WTC11 (cell line): Measurements from ENCODE around the gene RTL5. TPM values are rescaled to one million over a fixed set of nuclear protein-coding genes. Genes with fewer than 3 reads are reported as not detected.

Experiments used
- ATAC-seq: fragments of 200-7000 bp; cut with Tn5 transposase; 2 replicates; pipeline ENCODE4 v1.10.0; 2021; ENCODE audit warnings: mild to moderate bottlenecking, moderate library complexity
- CTCF ChIA-PET: fragments of 300-600 bp; sonication (Branson Sonifier 250); formaldehyde crosslinking; loops from one replicate; lab custom pipeline; 2021; ENCODE audit warnings: antibody characterized with exemption; lab: Charles Lee
- POLR2A ChIA-PET: fragments of 350-600 bp; sonication (Branson Sonifier 250); formaldehyde crosslinking; loops from one replicate; lab custom pipeline; 2021; ENCODE audit warnings: antibody characterized with exemption; lab: Charles Lee
- DNase-seq: peaks from one replicate; pipeline ENCODE4 v3.0.0; 2021; ENCODE audit warnings: low spot score
- H3K27ac Mint-ChIP-seq: 2 replicates; pipeline ENCODE4 v1.8.0; 2021; ENCODE audit warnings: mixed read lengths
- H3K27me3 Mint-ChIP-seq: 2 replicates; pipeline ENCODE4 v1.8.0; 2021; ENCODE audit warnings: low read depth, mild to moderate bottlenecking, moderate library complexity, mixed read lengths
- H3K36me3 Mint-ChIP-seq: 2 replicates; pipeline ENCODE4 v1.8.0; 2021; ENCODE audit warnings: mixed read lengths
- H3K4me1 Mint-ChIP-seq: 2 replicates; pipeline ENCODE4 v1.8.0; 2022; ENCODE audit warnings: mixed read lengths
- H3K4me3 Mint-ChIP-seq: 2 replicates; pipeline ENCODE4 v1.8.0; 2021; ENCODE audit warnings: mild to moderate bottlenecking, moderate library complexity, mixed read lengths
- H3K9me3 Mint-ChIP-seq: 2 replicates; pipeline ENCODE4 v1.8.0; 2021; ENCODE audit warnings: mixed read lengths
- ELF4 ChIP-seq: sonication (generic); formaldehyde crosslinking; IDR thresholded peaks from 2 replicates; pipeline ENCODE4 v1.8.1; 2022; ENCODE audit warnings: low read depth, mild to moderate bottlenecking, moderate library complexity, missing genetic modification reagents
- FOXJ3 ChIP-seq: sonication (generic); formaldehyde crosslinking; IDR thresholded peaks from 2 replicates; pipeline ENCODE4 v1.9.0; 2021; ENCODE audit warnings: missing genetic modification reagents, mild to moderate bottlenecking, borderline replicate concordance
- FOXK1 ChIP-seq: sonication (generic); formaldehyde crosslinking; IDR thresholded peaks from 2 replicates; pipeline ENCODE4 v1.8.0; 2022; ENCODE audit warnings: mild to moderate bottlenecking, moderate library complexity, missing genetic modification reagents
- GABPB1 ChIP-seq: sonication (generic); formaldehyde crosslinking; IDR thresholded peaks from 2 replicates; pipeline ENCODE4 v1.8.1; 2023; ENCODE audit warnings: mild to moderate bottlenecking, missing genetic modification reagents
- KAT7 ChIP-seq: sonication (generic); formaldehyde crosslinking; IDR thresholded peaks from 2 replicates; pipeline ENCODE4 v1.8.1; 2023; ENCODE audit warnings: missing genetic modification reagents, mild to moderate bottlenecking, borderline replicate concordance
- NR3C1 ChIP-seq: sonication (generic); formaldehyde crosslinking; conservative IDR thresholded peaks from 2 replicates; pipeline ENCODE4 v1.8.1; 2023; ENCODE audit warnings: low read depth, mild to moderate bottlenecking, missing genetic modification reagents
- OVOL2 ChIP-seq: fragments of 250-450 bp; sonication (Bioruptor Pico); IDR thresholded peaks from 2 replicates; pipeline ENCODE4 v1.9.0; 2021; ENCODE audit warnings: mild to moderate bottlenecking, borderline replicate concordance
- SOX15 ChIP-seq: fragments of 250-450 bp; sonication (Bioruptor Pico); IDR thresholded peaks from 2 replicates; pipeline ENCODE4 v1.9.0; 2021; ENCODE audit warnings: mild to moderate bottlenecking
- SP1 ChIP-seq: sonication (generic); formaldehyde crosslinking; conservative IDR thresholded peaks from 2 replicates; pipeline ENCODE4 v1.8.1; 2022; ENCODE audit warnings: missing genetic modification reagents
- ZBTB21 ChIP-seq: sonication (generic); formaldehyde crosslinking; IDR thresholded peaks from 2 replicates; pipeline ENCODE4 v1.8.1; 2023; ENCODE audit warnings: mild to moderate bottlenecking, missing genetic modification reagents, borderline replicate concordance
- ZNF138 ChIP-seq: sonication (generic); formaldehyde crosslinking; conservative IDR thresholded peaks from 2 replicates; pipeline ENCODE4 v1.8.1; 2022; ENCODE audit warnings: mild to moderate bottlenecking, moderate library complexity, missing genetic modification reagents
- ZNF219 ChIP-seq: sonication (generic); formaldehyde crosslinking; IDR thresholded peaks from 2 replicates; pipeline ENCODE4 v1.8.0; 2023; ENCODE audit warnings: missing genetic modification reagents, mild to moderate bottlenecking, borderline replicate concordance
- total RNA-seq: library from RNA; stranded (reverse); gene quantifications from 3 replicates; pipeline ENCODE4 v1.2.3, GENCODE V29; 2021
- TF ChIP-seq, protein P1 (sequence below): fragments of 250-450 bp; sonication (Bioruptor Pico); IDR thresholded peaks from 2 replicates; pipeline ENCODE4 v2.1.2; 2022; ENCODE audit warnings: mild to moderate bottlenecking, moderate library complexity
- TF ChIP-seq, protein P2 (sequence below): sonication (generic); formaldehyde crosslinking; IDR thresholded peaks from 2 replicates; pipeline ENCODE4 v1.8.1; 2023; ENCODE audit warnings: mild to moderate bottlenecking, missing genetic modification reagents
- TF ChIP-seq, protein P3 (sequence below): fragments of 250-450 bp; sonication (Bioruptor Pico); IDR thresholded peaks from 2 replicates; pipeline ENCODE4 v1.9.0; 2021; ENCODE audit warnings: mild to moderate bottlenecking
- TF ChIP-seq, protein P4 (sequence below): fragments of 250-450 bp; sonication (Bioruptor Pico); conservative IDR thresholded peaks from 2 replicates; pipeline ENCODE4 v1.9.0; 2021; ENCODE audit warnings: mild to moderate bottlenecking
- TF ChIP-seq, protein P5 (sequence below): sonication (generic); formaldehyde crosslinking; IDR thresholded peaks from 2 replicates; pipeline ENCODE4 v1.8.0; 2023; ENCODE audit warnings: mild to moderate bottlenecking, missing genetic modification reagents
- TF ChIP-seq, protein P6 (sequence below): fragments of 250-450 bp; sonication (Bioruptor Pico); IDR thresholded peaks from 2 replicates; pipeline ENCODE4 v1.9.0; 2021; ENCODE audit warnings: mild to moderate bottlenecking, borderline replicate concordance

RTL5 gene
- total RNA-seq, 1 experiment from 2014 or later = 1.3 TPM

DNA sequence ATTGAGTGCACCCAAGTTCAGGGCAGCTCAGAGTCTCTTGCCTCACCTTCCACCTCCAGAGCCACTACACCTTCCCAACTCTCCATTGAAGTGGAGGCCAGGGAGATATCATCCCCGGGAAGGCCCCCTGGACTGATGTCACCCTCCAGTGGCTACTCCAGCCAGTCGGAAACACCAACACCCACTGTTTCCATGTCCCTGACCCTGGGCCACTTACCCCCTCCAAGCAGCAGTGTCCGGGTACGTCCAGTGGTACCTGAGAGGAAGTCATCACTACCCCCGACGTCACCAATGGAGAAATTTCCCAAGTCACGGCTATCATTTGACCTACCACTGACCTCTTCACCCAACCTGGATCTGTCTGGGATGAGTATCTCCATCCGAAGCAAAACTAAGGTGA is 7.8 kb upstream of the RTL5 start:
- TF ChIP-seq OVOL2 (CRISPR knock-in tag) = no peak
- no peak for TF ChIP-seq FOXK1 (CRISPR knock-in tag)
- TF ChIP-seq, protein P1, sequence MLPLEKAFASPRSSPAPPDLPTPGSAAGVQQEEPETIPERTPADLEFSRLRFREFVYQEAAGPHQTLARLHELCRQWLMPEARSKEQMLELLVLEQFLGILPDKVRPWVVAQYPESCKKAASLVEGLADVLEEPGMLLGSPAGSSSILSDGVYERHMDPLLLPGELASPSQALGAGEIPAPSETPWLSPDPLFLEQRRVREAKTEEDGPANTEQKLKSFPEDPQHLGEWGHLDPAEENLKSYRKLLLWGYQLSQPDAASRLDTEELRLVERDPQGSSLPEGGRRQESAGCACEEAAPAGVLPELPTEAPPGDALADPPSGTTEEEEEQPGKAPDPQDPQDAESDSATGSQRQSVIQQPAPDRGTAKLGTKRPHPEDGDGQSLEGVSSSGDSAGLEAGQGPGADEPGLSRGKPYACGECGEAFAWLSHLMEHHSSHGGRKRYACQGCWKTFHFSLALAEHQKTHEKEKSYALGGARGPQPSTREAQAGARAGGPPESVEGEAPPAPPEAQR (CRISPR knock-in tag) = no peak
- TF ChIP-seq SOX15 = no peak
- TF ChIP-seq, protein P2, sequence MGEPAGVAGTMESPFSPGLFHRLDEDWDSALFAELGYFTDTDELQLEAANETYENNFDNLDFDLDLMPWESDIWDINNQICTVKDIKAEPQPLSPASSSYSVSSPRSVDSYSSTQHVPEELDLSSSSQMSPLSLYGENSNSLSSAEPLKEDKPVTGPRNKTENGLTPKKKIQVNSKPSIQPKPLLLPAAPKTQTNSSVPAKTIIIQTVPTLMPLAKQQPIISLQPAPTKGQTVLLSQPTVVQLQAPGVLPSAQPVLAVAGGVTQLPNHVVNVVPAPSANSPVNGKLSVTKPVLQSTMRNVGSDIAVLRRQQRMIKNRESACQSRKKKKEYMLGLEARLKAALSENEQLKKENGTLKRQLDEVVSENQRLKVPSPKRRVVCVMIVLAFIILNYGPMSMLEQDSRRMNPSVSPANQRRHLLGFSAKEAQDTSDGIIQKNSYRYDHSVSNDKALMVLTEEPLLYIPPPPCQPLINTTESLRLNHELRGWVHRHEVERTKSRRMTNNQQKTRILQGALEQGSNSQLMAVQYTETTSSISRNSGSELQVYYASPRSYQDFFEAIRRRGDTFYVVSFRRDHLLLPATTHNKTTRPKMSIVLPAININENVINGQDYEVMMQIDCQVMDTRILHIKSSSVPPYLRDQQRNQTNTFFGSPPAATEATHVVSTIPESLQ = no peak
- TF ChIP-seq SP1 (CRISPR knock-in tag) = no peak
- no peak for TF ChIP-seq ZBTB21 (CRISPR knock-in tag)
- TF ChIP-seq GABPB1 (CRISPR knock-in tag) = no peak
- TF ChIP-seq FOXJ3 (CRISPR knock-in tag) = no peak
- no peak for TF ChIP-seq ZNF138 (CRISPR knock-in tag)
- TF ChIP-seq NR3C1 (CRISPR knock-in tag) = no peak
- TF ChIP-seq ELF4 (CRISPR knock-in tag) = no peak
- no peak for TF ChIP-seq ZNF219
- TF ChIP-seq, protein P3, sequence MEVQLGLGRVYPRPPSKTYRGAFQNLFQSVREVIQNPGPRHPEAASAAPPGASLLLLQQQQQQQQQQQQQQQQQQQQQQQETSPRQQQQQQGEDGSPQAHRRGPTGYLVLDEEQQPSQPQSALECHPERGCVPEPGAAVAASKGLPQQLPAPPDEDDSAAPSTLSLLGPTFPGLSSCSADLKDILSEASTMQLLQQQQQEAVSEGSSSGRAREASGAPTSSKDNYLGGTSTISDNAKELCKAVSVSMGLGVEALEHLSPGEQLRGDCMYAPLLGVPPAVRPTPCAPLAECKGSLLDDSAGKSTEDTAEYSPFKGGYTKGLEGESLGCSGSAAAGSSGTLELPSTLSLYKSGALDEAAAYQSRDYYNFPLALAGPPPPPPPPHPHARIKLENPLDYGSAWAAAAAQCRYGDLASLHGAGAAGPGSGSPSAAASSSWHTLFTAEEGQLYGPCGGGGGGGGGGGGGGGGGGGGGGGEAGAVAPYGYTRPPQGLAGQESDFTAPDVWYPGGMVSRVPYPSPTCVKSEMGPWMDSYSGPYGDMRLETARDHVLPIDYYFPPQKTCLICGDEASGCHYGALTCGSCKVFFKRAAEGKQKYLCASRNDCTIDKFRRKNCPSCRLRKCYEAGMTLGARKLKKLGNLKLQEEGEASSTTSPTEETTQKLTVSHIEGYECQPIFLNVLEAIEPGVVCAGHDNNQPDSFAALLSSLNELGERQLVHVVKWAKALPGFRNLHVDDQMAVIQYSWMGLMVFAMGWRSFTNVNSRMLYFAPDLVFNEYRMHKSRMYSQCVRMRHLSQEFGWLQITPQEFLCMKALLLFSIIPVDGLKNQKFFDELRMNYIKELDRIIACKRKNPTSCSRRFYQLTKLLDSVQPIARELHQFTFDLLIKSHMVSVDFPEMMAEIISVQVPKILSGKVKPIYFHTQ (CRISPR knock-in tag) = no peak
- TF ChIP-seq KAT7 (CRISPR knock-in tag) = no peak
- TF ChIP-seq, protein P4, sequence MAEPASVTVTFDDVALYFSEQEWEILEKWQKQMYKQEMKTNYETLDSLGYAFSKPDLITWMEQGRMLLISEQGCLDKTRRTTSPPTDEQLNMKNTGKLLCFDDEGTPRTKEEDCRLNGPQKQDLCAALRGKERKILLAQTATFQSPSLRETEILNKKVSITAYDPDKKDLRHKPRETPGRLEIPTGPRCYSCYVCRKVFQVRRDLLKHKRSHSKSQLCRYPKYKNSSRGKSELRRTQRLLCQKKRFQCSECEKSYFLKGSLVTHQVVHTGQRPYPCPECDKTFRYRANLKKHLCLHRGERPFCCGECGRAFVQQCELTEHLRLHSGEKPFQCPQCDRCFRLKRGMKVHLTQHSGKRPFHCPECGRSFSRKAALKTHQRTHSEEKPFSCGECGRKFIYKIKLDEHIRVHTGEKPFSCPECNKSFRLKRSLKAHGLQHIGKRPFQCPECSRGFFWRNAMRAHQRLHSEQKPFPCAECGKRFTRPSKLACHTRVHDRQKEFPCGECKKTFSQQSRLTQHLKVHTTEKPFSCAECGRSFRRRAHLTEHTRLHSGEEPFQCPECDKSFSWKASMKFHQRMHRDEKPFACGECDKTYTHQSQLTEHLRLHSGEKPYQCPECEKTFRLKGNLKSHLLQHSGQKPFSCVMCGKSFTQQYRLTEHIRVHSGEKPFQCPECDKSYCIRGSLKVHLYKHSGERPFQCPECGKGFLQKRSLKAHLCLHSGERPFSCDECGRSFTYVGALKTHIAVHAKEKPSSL (CRISPR knock-in tag) = no peak
- TF ChIP-seq, protein P5, sequence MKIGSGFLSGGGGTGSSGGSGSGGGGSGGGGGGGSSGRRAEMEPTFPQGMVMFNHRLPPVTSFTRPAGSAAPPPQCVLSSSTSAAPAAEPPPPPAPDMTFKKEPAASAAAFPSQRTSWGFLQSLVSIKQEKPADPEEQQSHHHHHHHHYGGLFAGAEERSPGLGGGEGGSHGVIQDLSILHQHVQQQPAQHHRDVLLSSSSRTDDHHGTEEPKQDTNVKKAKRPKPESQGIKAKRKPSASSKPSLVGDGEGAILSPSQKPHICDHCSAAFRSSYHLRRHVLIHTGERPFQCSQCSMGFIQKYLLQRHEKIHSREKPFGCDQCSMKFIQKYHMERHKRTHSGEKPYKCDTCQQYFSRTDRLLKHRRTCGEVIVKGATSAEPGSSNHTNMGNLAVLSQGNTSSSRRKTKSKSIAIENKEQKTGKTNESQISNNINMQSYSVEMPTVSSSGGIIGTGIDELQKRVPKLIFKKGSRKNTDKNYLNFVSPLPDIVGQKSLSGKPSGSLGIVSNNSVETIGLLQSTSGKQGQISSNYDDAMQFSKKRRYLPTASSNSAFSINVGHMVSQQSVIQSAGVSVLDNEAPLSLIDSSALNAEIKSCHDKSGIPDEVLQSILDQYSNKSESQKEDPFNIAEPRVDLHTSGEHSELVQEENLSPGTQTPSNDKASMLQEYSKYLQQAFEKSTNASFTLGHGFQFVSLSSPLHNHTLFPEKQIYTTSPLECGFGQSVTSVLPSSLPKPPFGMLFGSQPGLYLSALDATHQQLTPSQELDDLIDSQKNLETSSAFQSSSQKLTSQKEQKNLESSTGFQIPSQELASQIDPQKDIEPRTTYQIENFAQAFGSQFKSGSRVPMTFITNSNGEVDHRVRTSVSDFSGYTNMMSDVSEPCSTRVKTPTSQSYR (CRISPR knock-in tag) = no peak
- TF ChIP-seq, protein P6, sequence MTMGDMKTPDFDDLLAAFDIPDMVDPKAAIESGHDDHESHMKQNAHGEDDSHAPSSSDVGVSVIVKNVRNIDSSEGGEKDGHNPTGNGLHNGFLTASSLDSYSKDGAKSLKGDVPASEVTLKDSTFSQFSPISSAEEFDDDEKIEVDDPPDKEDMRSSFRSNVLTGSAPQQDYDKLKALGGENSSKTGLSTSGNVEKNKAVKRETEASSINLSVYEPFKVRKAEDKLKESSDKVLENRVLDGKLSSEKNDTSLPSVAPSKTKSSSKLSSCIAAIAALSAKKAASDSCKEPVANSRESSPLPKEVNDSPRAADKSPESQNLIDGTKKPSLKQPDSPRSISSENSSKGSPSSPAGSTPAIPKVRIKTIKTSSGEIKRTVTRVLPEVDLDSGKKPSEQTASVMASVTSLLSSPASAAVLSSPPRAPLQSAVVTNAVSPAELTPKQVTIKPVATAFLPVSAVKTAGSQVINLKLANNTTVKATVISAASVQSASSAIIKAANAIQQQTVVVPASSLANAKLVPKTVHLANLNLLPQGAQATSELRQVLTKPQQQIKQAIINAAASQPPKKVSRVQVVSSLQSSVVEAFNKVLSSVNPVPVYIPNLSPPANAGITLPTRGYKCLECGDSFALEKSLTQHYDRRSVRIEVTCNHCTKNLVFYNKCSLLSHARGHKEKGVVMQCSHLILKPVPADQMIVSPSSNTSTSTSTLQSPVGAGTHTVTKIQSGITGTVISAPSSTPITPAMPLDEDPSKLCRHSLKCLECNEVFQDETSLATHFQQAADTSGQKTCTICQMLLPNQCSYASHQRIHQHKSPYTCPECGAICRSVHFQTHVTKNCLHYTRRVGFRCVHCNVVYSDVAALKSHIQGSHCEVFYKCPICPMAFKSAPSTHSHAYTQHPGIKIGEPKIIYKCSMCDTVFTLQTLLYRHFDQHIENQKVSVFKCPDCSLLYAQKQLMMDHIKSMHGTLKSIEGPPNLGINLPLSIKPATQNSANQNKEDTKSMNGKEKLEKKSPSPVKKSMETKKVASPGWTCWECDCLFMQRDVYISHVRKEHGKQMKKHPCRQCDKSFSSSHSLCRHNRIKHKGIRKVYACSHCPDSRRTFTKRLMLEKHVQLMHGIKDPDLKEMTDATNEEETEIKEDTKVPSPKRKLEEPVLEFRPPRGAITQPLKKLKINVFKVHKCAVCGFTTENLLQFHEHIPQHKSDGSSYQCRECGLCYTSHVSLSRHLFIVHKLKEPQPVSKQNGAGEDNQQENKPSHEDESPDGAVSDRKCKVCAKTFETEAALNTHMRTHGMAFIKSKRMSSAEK (CRISPR knock-in tag) = no peak
- TF ChIP-seq, all 79 proteins: peak for 0
- POLR2A ChIA-PET = no interaction called here
- H3K27ac Mint-ChIP-seq = no peak overlapping the region
- ATAC-seq (no peak), DNase-seq (no peak)
- H3K36me3 Mint-ChIP-seq = peaks cover 13% of the 10 kb centered on the region; the same call in 1 of the 2 replicates
- H3K27me3 Mint-ChIP-seq = peaks cover 3% of the 10 kb centered on the region; the same call in 1 of the 2 replicates
- no peaks in the 10 kb centered on the region for H3K4me1 Mint-ChIP-seq
- no peaks in the 10 kb centered on the region for H3K9me3 Mint-ChIP-seq
- H3K4me3 Mint-ChIP-seq = no peak overlapping the region
- CTCF ChIA-PET = no interaction called here
